Liver (tissue), 9 donors: ENCODE results near the gene PPP1R3E. TPM values are rescaled to one million over a fixed set of nuclear protein-coding genes. Genes with fewer than 3 reads are reported as not detected.
"Not testable (repeated sequence)": the region's sequence is repeated elsewhere in the genome, so short reads cannot be mapped to it uniquely, and the experiment has no call there.

Source experiments
- DNase-seq: peaks from one replicate; pipeline ENCODE4 v3.0.0-alpha.2; 2017; ENCODE audit warnings: low spot score
- H3K27ac ChIP-seq, 2 donors: one replicate each; pipeline ENCODE4 v1.7.0; 2013; ENCODE audit warnings: inconsistent platforms in 2 of 2, low read length in 2 of 2, control low read depth in 1 of 2, low read depth in 1 of 2, mild to moderate bottlenecking in 1 of 2
- H3K27me3 ChIP-seq, 4 donors: one replicate each; pipeline versions ENCODE4 v1.6.1 to v1.7.0; 2013; ENCODE audit warnings: low read length in 3 of 4, inconsistent platforms in 1 of 4, mild to moderate bottlenecking in 1 of 4, moderate library complexity in 1 of 4; ENCODE audit not compliant: control insufficient read depth in 4 of 4, insufficient read depth in 4 of 4
- H3K36me3 ChIP-seq, 4 donors: one replicate each; pipeline versions ENCODE4 v1.6.1 to v1.7.0; 2013; ENCODE audit warnings: low read length in 3 of 4, mild to moderate bottlenecking in 3 of 4, low read depth in 1 of 4, moderate library complexity in 1 of 4; ENCODE audit not compliant: control insufficient read depth in 4 of 4, insufficient read depth in 3 of 4
- H3K4me1 ChIP-seq, 4 donors: one replicate each; pipeline versions ENCODE4 v1.6.1 to v1.7.0; 2013; ENCODE audit warnings: low read length in 3 of 4, mild to moderate bottlenecking in 3 of 4, moderate library complexity in 1 of 4; ENCODE audit not compliant: control insufficient read depth in 4 of 4, insufficient read depth in 4 of 4
- H3K4me3 ChIP-seq, 3 donors: one replicate each; pipeline versions ENCODE4 v1.6.1 to v1.7.0; 2013; ENCODE audit warnings: low read length in 3 of 3, control low read depth in 1 of 3, low read depth in 1 of 3, mild to moderate bottlenecking in 1 of 3
- H3K9ac ChIP-seq, 2 donors: one replicate each; pipeline ENCODE4 v1.7.0; 2013; ENCODE audit warnings: low read length in 2 of 2, mild to moderate bottlenecking in 2 of 2, moderate library complexity in 2 of 2, control low read depth in 1 of 2, low read depth in 1 of 2
- H3K9me3 ChIP-seq, 4 donors: one replicate each; pipeline versions ENCODE4 v1.6.1 to v1.7.0; 2013; ENCODE audit warnings: low read length in 3 of 4; ENCODE audit not compliant: control insufficient read depth in 4 of 4
- ATF3 ChIP-seq: IDR thresholded peaks from 2 replicates; pipeline ENCODE4 v1.6.1; 2016; ENCODE audit warnings: antibody characterized with exemption
- CTCF ChIP-seq: fragments of 150-350 bp; IDR thresholded peaks from 2 replicates; pipeline ENCODE4 v1.5.1; 2017; ENCODE audit warnings: improper control_type of control experiment, low read depth, low read length; ENCODE audit not compliant: missing input control
- EGR1 ChIP-seq, 2 donors: IDR thresholded peaks; 2 replicates each; pipeline ENCODE4 v1.6.1; 2016 to 2018; ENCODE audit warnings: antibody characterized with exemption in 2 of 2, low read depth in 2 of 2
- FOXA1 ChIP-seq: IDR thresholded peaks from 2 replicates; pipeline ENCODE4 v1.6.1; 2016; ENCODE audit warnings: antibody characterized with exemption
- GABPA ChIP-seq, 2 donors: IDR thresholded peaks in 1 of 2; conservative IDR thresholded peaks in 1 of 2; 2 replicates each; pipeline ENCODE4 v1.6.1; 2016; ENCODE audit warnings: antibody characterized with exemption in 2 of 2, mild to moderate bottlenecking in 1 of 2, moderate library complexity in 1 of 2
- HNF4A ChIP-seq, 2 donors: conservative IDR thresholded peaks; 2 replicates each; pipeline ENCODE4 v1.6.1; 2016; ENCODE audit warnings: antibody characterized with exemption in 2 of 2, mild to moderate bottlenecking in 2 of 2
- HNF4G ChIP-seq: IDR thresholded peaks from 2 replicates; pipeline ENCODE4 v1.6.1; 2016; ENCODE audit warnings: antibody characterized with exemption
- JUND ChIP-seq, 2 donors: IDR thresholded peaks; 2 replicates each; pipeline ENCODE4 v1.6.1; 2016; ENCODE audit warnings: antibody characterized with exemption in 2 of 2
- MAX ChIP-seq: IDR thresholded peaks from 2 replicates; pipeline ENCODE4 v1.6.1; 2016; ENCODE audit warnings: antibody characterized with exemption
- NR2F2 ChIP-seq: IDR thresholded peaks from 2 replicates; pipeline ENCODE4 v1.6.1; 2016; ENCODE audit warnings: antibody characterized with exemption
- RAD21 ChIP-seq, 2 donors: IDR thresholded peaks; 2 replicates each; pipeline ENCODE4 v1.6.1; 2016; ENCODE audit warnings: antibody characterized with exemption in 2 of 2, mild to moderate bottlenecking in 2 of 2
- RXRA ChIP-seq, 2 donors: IDR thresholded peaks; 2 replicates each; pipeline ENCODE4 v1.6.1; 2017 to 2018; ENCODE audit warnings: antibody characterized with exemption in 2 of 2, mild to moderate bottlenecking in 1 of 2
- TAF1 ChIP-seq: conservative IDR thresholded peaks from 2 replicates; pipeline ENCODE4 v1.6.1; 2016; ENCODE audit warnings: antibody characterized with exemption, mild to moderate bottlenecking
- YY1 ChIP-seq: IDR thresholded peaks from 2 replicates; pipeline ENCODE4 v1.6.1; 2016; ENCODE audit warnings: antibody characterized with exemption, mild to moderate bottlenecking
- WGBS: extraction: QIAGEN DNeasy Blood & Tissue Kit; methylation state at CpG from one replicate; pipeline ENCODE4 v1.1.7; 2013; 5-methylcytosine and 5-hydroxymethylcytosine counted together
- polyA plus RNA-seq, 2 donors: library from polyadenylated mRNA; stranded (reverse) in 1 of 2; unstranded in 1 of 2; fragments of 200-250 nt in 1 of 2; fragments of >200 nt in 1 of 2; fragmentation: Nextera tagmentation in 1 of 2; extraction: Ambion mirVana in 1 of 2; gene quantifications; one replicate each; pipeline versions ENCODE4 v1.2.1 to v1.2.3, GENCODE V29; 2013 to 2015
- total RNA-seq, 2 donors: library from RNA; depleted of rRNA; stranded (reverse); fragments of >200 nt; gene quantifications; one replicate each; pipeline ENCODE4 v1.2.3, GENCODE V29; 2014
- donor health status: healthy.
- donor health status: healthy.
- donor health status: healthy.
- donor health status: healthy.
- donor health status: healthy.

The PPP1R3E gene
- total and polyA plus RNA-seq, 4 donors = 2.5 to 4.7 (median 3.6) TPM

- TF ChIP-seq HNF4A (conservative IDR thresholded peaks at IDR 0.05) = no peak
- no peak for TF ChIP-seq EGR1 (IDR thresholded peaks at IDR 0.05; ENCODE audit: low read depth in 2 of 2)
- no peak for TF ChIP-seq MAX
- TF ChIP-seq RAD21 (IDR thresholded peaks at IDR 0.05) = no peak
- no peak for TF ChIP-seq HNF4G
- no peak for TF ChIP-seq FOXA1
- H3K27me3 ChIP-seq = no peaks in the 10 kb centered on the region
- H3K36me3 ChIP-seq = no peaks in the 10 kb centered on the region
- H3K27ac ChIP-seq = no peak overlapping the region
- H3K9ac ChIP-seq = no peak overlapping the region
- no peak for DNase-seq
- H3K4me1 ChIP-seq = no peaks in the 10 kb centered on the region
- 85% methylated on average over 5 of the region's 5 CpGs for WGBS
- H3K9me3 ChIP-seq = no peaks in the 10 kb centered on the region
- H3K4me3 ChIP-seq = no peak overlapping the region
Measured at GRCh38 chr14:23335623-23336022, 33.0 kb upstream of the PPP1R3E start.

- Histone ChIP-seq H3K27ac (no peak overlapping the region), H3K36me3 (peaks cover 8 to 21% (median 19%) of the 10 kb centered on the region in 4 donors), H3K9me3 (no peaks in the 10 kb centered on the region), H3K9ac (no peak overlapping the region), H3K27me3 (no peaks in the 10 kb centered on the region), H3K4me1 (peaks cover 0 to 10% (median 4%) of the 10 kb centered on the region in 4 donors), H3K4me3 (no peak overlapping the region)
- DNase-seq = peak; percentile 63
- 36% methylated on average over 4 of the region's 4 CpGs for WGBS
- TF ChIP-seq ATF3 (peak; percentile 26), TAF1 (no peak), CTCF (peak; percentile 90), RXRA (IDR thresholded peaks at IDR 0.05) (no peak), FOXA1 (no peak), HNF4G (peak; percentile 59), YY1 (peak; percentile 23), RAD21 (IDR thresholded peaks at IDR 0.05) (peak; percentile 89 to 91), JUND (IDR thresholded peaks at IDR 0.05) (peak in 1 of 2 donors; percentile 17), HNF4A (conservative IDR thresholded peaks at IDR 0.05) (peak; percentile 69 to 81)
Measured at GRCh38 chr14:23327947-23328744, 25.5 kb upstream of the PPP1R3E start.

GRCh38 chr14:23326491-23327332, 24.1 kb upstream of the PPP1R3E start:
- TF ChIP-seq HNF4G (no peak), JUND (IDR thresholded peaks at IDR 0.05) (no peak), RXRA (IDR thresholded peaks at IDR 0.05) (no peak), FOXA1 (no peak), GABPA (IDR thresholded peaks at IDR 0.05 in 1 of 2, conservative IDR thresholded peaks at IDR 0.05 in 1 of 2) (no peak), NR2F2 (no peak)
- peaks cover 0 to 20% (median 12%) of the 10 kb centered on the region in 4 donors for H3K4me1 ChIP-seq
- H3K4me3 ChIP-seq = no peak overlapping the region
- DNase-seq = no peak
- 73% methylated on average over 13 of the region's 13 CpGs for WGBS
- no peak overlapping the region for H3K27ac ChIP-seq
- H3K36me3 ChIP-seq = peaks cover 8 to 22% (median 21%) of the 10 kb centered on the region in 4 donors
- H3K27me3 ChIP-seq = no peaks in the 10 kb centered on the region
- no peak overlapping the region for H3K9ac ChIP-seq
- no peaks in the 10 kb centered on the region for H3K9me3 ChIP-seq

- Histone ChIP-seq H3K4me1 (peaks cover 0 to 21% (median 12%) of the 10 kb centered on the region in 4 donors), H3K36me3 (peaks cover 8 to 22% (median 21%) of the 10 kb centered on the region in 4 donors)
- 94% methylated on average over 5 of the region's 5 CpGs for WGBS
- not testable (repeated sequence) for H3K9me3 ChIP-seq, H3K27ac ChIP-seq, H3K4me3 ChIP-seq, H3K9ac ChIP-seq, H3K27me3 ChIP-seq, DNase-seq
Measured at GRCh38 chr14:23325746-23326145, 23.1 kb upstream of the PPP1R3E start.
